Osteoblast (primary cell): ENCODE measurements around the gene SMTN. TPM values are rescaled to one million over a fixed set of nuclear protein-coding genes. Genes with fewer than 3 reads are reported as not detected.
"Not testable (repeated sequence)": the region's sequence is repeated elsewhere in the genome, so short reads cannot be mapped to it uniquely, and the experiment has no call there.

Source experiments
- DNase-seq: peaks from one replicate; pipeline ENCODE4 v3.0.0; 2011; ENCODE audit warnings: low spot score, mixed read lengths; ENCODE audit not compliant: insufficient read length; ENCODE audit errors: missing footprints
- H2AFZ ChIP-seq: 2 replicates; pipeline ENCODE4 v1.6.0; 2011; ENCODE audit warnings: mild to moderate bottlenecking, low read length
- H3K27ac ChIP-seq: 2 replicates; pipeline ENCODE4 v1.5.1; 2011; ENCODE audit warnings: mild to moderate bottlenecking, low read depth, low read length, moderate library complexity
- H3K27me3 ChIP-seq: 2 replicates; pipeline ENCODE4 v1.6.0; 2012; ENCODE audit warnings: mild to moderate bottlenecking, control low read depth, inconsistent platforms, low read length, moderate library complexity; ENCODE audit not compliant: insufficient read depth
- H3K36me3 ChIP-seq: 2 replicates; pipeline ENCODE4 v1.5.1; 2011; ENCODE audit warnings: mild to moderate bottlenecking, low read length, control low read depth, moderate library complexity; ENCODE audit not compliant: insufficient read depth
- H3K4me1 ChIP-seq: 2 replicates; pipeline ENCODE4 v1.5.1; 2011; ENCODE audit warnings: mild to moderate bottlenecking, low read length, control low read depth, moderate library complexity; ENCODE audit not compliant: insufficient read depth
- H3K4me2 ChIP-seq: 2 replicates; pipeline ENCODE4 v1.6.0; 2011; ENCODE audit warnings: mild to moderate bottlenecking, low read length; ENCODE audit not compliant: insufficient read depth
- H3K4me3 ChIP-seq: fragments of 200-600 bp; sonication (generic); 3 replicates; pipeline ENCODE4 v1.5.1; 2012; ENCODE audit warnings: mild to moderate bottlenecking, low read length, inconsistent platforms; ENCODE audit not compliant: insufficient read depth
- H3K79me2 ChIP-seq: 2 replicates; pipeline ENCODE4 v1.6.0; 2012; ENCODE audit warnings: mild to moderate bottlenecking, low read length, control low read depth, inconsistent platforms; ENCODE audit not compliant: insufficient read depth
- H3K9me3 ChIP-seq: 2 replicates; pipeline ENCODE4 v1.5.1; 2011; ENCODE audit warnings: low read depth, low read length, control low read depth
- H4K20me1 ChIP-seq: 2 replicates; pipeline ENCODE4 v1.6.0; 2012; ENCODE audit warnings: mild to moderate bottlenecking, low read length, control low read depth; ENCODE audit not compliant: insufficient read depth
- CTCF ChIP-seq: IDR thresholded peaks from 2 replicates; pipeline ENCODE4 v1.5.1; 2011; ENCODE audit warnings: mild to moderate bottlenecking, low read depth, low read length, moderate library complexity; ENCODE audit errors: extremely low read depth
- total RNA-seq: library from RNA; depleted of rRNA; stranded (reverse); fragments of >200 nt; gene quantifications from 2 replicates; pipeline ENCODE4 v1.2.3, GENCODE V29; 2012

SMTN gene
- total RNA-seq, 1 donor = 31.5 TPM

GRCh38 chr22:31075961-31076360, 5.2 kb upstream of the SMTN start:
- TF ChIP-seq CTCF = no peak
- peaks cover 4% of the 10 kb centered on the region for H3K4me1 ChIP-seq
- DNase-seq = peak; percentile 76
- H2AFZ ChIP-seq = peak overlapping the region; percentile 92
- H3K79me2 ChIP-seq = no peaks in the 10 kb centered on the region
- no peaks in the 10 kb centered on the region for H3K36me3 ChIP-seq
- H3K9me3 ChIP-seq = no peaks in the 10 kb centered on the region
- no peak overlapping the region for H3K4me3 ChIP-seq
- H4K20me1 ChIP-seq = no peaks in the 10 kb centered on the region
- H3K27ac ChIP-seq = no peak overlapping the region
- no peak overlapping the region for H3K4me2 ChIP-seq
- H3K27me3 ChIP-seq = no peaks in the 10 kb centered on the region

GRCh38 chr22:31077681-31078080, 3.4 kb upstream of the SMTN start:
- no peak overlapping the region for H2AFZ ChIP-seq
- no peak overlapping the region for H3K4me2 ChIP-seq
- TF ChIP-seq CTCF = no peak
- no peaks in the 10 kb centered on the region for H3K36me3 ChIP-seq
- peaks cover 15% of the 10 kb centered on the region for H3K79me2 ChIP-seq
- H3K27ac ChIP-seq = no peak overlapping the region
- H3K4me1 ChIP-seq = peaks cover 8% of the 10 kb centered on the region
- no peak for DNase-seq
- no peaks in the 10 kb centered on the region for H3K9me3 ChIP-seq
- no peak overlapping the region for H3K4me3 ChIP-seq
- H3K27me3 ChIP-seq = no peaks in the 10 kb centered on the region
- H4K20me1 ChIP-seq = peaks cover 6% of the 10 kb centered on the region

GRCh38 chr22:31078389-31078788, 2.7 kb upstream of the SMTN start:
- peaks cover 15% of the 10 kb centered on the region for H3K4me1 ChIP-seq
- peak; percentile 82 for DNase-seq
- not testable (repeated sequence) for H3K4me3 ChIP-seq, H3K27me3 ChIP-seq, H3K36me3 ChIP-seq, H3K4me2 ChIP-seq, H3K9me3 ChIP-seq, H3K27ac ChIP-seq
- H3K79me2 ChIP-seq = peaks cover 22% of the 10 kb centered on the region
- peaks cover 13% of the 10 kb centered on the region for H4K20me1 ChIP-seq
- peak overlapping the region; percentile 59 for H2AFZ ChIP-seq

- H3K27ac ChIP-seq = no peak overlapping the region
- peaks cover 13% of the 10 kb centered on the region for H3K36me3 ChIP-seq
- DNase-seq = peak; percentile 42
- no peak for TF ChIP-seq CTCF
- no peaks in the 10 kb centered on the region for H3K9me3 ChIP-seq
- H3K4me2 ChIP-seq = no peak overlapping the region
- H3K4me1 ChIP-seq = peaks cover 23% of the 10 kb centered on the region
- H3K27me3 ChIP-seq = no peaks in the 10 kb centered on the region
- H2AFZ ChIP-seq = no peak overlapping the region
- H3K4me3 ChIP-seq = no peak overlapping the region
- peaks cover 30% of the 10 kb centered on the region for H3K79me2 ChIP-seq
- H4K20me1 ChIP-seq = peaks cover 13% of the 10 kb centered on the region
These were observed 1.9 kb upstream of the SMTN start for GRCh38 chr22:31079095-31079642.
